Epithelial cell of proximal tubule (primary cell): ENCODE data around the gene TMEM208. TPM values are rescaled to one million over a fixed set of nuclear protein-coding genes. Genes with fewer than 3 reads are reported as not detected.

ENCODE experiments used
- DNase-seq: peaks from one replicate; pipeline ENCODE4 v3.0.0-alpha.2; 2011; ENCODE audit warnings: low read depth
- H3K4me3 ChIP-seq: 2 replicates; pipeline ENCODE4 v1.5.1; 2011; ENCODE audit warnings: low read depth, mild to moderate bottlenecking, low read length
- total RNA-seq: library from RNA; depleted of rRNA; stranded (reverse); fragments of >200 nt; gene quantifications from 2 replicates; pipeline ENCODE4 v1.2.3, GENCODE V29; 2015
- TF ChIP-seq, protein P1 (sequence below): conservative IDR thresholded peaks from 2 replicates; pipeline ENCODE4 v1.5.1; 2012; ENCODE audit warnings: low read depth, mild to moderate bottlenecking, low read length

The TMEM208 gene
- total RNA-seq, 1 donor from 2014 or later, result 54.8 TPM

DNA sequence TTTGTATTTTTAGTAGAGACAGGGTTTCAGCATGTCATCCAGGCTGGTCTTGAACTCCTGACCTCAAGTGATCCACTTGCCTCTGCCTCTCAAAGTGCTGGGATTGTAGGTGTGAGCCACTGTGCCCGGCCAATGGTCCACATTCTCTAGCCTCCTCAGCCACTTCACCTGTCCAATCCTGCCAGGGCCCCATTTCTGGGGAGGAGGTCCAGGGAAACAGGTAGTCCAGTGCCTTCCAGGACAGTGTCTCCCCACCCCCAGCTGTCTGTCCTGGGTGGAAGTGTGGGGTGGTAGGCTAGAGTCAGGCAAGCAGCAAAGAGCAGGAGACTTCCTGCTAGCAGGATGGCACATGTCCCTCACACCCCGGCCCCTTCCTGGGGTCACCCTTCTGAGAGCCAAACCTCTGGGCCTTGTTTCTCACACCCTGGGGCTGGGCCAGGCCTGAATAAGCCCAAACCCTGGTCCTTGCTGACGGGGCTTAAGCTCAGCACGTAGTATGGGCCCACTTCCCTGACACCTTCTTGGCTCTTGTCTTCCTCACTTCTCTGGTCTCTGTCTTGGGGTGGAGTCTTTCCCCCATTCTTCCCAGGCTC, 15.3 kb downstream of the TMEM208 start:
- no peak for DNase-seq
- TF ChIP-seq, protein P1, sequence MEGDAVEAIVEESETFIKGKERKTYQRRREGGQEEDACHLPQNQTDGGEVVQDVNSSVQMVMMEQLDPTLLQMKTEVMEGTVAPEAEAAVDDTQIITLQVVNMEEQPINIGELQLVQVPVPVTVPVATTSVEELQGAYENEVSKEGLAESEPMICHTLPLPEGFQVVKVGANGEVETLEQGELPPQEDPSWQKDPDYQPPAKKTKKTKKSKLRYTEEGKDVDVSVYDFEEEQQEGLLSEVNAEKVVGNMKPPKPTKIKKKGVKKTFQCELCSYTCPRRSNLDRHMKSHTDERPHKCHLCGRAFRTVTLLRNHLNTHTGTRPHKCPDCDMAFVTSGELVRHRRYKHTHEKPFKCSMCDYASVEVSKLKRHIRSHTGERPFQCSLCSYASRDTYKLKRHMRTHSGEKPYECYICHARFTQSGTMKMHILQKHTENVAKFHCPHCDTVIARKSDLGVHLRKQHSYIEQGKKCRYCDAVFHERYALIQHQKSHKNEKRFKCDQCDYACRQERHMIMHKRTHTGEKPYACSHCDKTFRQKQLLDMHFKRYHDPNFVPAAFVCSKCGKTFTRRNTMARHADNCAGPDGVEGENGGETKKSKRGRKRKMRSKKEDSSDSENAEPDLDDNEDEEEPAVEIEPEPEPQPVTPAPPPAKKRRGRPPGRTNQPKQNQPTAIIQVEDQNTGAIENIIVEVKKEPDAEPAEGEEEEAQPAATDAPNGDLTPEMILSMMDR, result no peak
- H3K4me3 ChIP-seq, result no peak overlapping the region

DNA sequence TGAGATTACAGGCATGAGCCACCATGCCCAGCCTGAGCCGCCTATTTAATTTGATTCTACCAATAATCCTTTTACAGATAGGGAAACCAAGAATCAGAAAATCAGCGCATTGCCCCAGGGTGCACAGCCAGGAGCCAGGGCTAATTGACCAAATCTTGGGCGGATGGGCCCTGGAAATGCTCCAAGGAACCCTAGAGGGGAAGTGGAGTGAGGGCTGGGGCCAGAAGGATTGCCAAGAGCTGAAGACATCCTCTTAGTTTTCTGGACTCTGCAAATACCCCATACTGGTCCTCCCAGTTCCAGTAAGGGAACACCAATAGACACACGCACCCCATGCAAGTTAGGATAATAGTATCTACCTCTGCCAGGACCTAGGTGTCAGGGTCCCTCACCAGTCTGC, 16.6 kb downstream of the TMEM208 start:
- DNase-seq, result no peak
- H3K4me3 ChIP-seq, result no peak overlapping the region
- TF ChIP-seq, protein P1, result no peak

DNA sequence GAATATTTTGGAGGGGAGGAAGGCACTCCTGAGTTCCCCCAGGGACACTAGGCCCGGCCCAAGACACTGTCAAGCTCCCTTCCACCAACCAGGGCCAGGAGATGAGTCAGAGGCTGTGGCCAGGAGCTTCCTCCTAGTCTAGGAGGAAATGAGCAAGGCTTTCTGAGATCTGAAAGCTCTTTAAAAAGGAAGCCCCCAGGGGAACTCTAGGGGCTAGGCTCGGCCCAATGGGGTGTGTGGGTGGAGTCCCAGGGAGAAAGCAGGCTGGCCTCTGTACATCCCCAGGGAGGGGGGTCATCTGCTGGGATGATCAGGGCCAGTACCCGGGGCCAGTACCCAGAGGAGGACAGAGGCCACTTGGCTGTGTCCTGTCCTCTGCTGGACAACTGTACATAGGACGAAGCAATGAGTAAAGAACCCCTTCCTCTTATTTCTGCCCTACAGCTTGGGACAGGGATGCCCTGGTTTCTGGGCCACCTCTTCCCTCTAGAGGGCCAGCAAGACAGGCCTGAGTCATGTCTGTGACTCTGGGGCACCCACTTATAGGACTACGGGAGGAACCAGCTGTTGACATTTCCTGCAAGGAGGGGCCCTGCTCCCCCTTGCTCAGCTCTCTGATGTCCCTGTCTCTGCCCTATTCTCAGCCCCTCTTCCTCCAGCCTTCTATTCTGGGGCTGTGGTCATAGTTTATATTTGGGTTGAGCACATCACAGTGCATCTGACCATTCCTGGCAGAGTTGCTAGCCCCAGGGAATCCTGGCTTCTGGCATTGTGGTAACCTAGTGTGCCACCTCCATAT, 17.7 kb downstream of the TMEM208 start:
- no peak overlapping the region for H3K4me3 ChIP-seq
- DNase-seq, result no peak
- TF ChIP-seq, protein P1, result no peak

DNA sequence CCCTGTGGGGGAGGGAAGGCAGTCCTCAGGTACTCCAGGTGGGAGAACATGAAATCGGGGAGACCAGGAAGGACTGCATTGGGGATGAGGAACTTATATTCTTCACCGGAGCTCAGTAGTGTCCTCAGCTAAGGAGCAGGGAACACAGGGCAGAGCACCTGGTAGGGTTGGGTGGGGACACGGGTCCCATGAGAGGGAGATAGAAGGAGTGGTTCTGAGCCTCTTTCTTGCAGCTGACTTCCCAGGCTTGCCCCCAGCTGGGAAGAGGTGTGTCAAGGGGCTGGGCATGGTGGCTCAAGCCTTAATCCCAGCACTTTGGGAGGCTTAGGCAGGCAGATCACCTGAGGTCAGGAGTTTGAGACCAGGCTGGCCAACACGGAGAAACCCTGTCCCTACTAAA, 18.3 kb downstream of the TMEM208 start:
- TF ChIP-seq, protein P1, result no peak
- DNase-seq, result no peak
- H3K4me3 ChIP-seq, result peak overlapping the region; percentile 90

DNA sequence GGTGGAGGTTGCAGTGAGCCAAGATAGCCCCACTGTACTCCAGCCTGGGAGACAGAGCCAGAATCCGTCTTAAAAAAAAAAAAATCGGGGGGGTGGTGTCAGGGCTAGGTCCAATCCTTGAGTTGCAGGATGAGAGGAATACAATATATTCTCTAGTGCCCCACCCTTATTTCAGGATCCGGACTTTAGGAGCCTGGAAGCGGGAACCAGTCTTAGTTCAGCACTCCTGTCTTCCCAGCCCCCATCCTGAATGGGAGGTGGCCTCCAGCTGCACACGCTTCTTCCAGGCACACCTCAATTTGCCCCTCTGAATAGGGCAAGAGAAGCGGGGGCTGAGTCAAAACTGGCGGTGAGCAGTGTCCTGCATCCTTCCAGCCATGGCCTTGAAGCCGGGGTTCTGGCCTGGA, 18.7 kb downstream of the TMEM208 start:
- no peak for DNase-seq
- TF ChIP-seq, protein P1, result no peak
- peak overlapping the region; percentile 90 for H3K4me3 ChIP-seq

DNA sequence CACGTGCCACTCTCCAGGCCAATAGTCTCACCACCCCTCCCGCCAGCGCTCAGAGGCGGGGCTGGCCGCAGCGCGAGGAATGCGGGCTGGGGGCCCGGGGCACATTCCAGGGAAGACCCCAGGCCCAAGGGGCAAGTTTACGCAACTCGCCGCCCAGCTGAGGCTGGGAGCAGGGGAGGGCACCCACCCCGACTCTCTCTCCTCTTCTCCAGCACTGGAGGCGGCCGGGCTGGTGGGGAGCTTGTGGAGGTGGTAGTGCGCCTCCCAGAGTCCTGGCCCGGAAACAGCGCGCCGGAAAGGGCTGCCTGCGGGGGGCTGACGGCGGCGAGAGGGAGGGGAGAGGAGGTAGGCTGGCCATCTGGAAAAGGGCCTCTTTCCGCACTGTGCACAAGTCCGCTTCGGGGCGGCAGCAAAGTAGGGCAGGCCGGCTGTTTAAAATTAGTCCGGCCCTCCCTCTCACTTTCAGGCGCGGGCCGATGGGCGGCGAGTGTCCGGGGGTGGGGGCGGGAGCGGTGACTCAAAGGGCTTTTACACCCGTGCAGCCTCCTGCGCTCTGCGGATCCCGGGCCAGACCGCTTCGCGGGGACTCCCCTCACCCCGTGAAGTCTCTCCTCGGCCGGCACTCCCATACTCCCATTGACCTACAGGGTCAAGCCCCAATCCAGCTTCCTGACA, 19.3 kb downstream of the TMEM208 start:
- DNase-seq, result no peak
- peak overlapping the region; percentile 90 for H3K4me3 ChIP-seq
- TF ChIP-seq, protein P1, result peak; percentile 42
